Body of pancreas (tissue), 4 donors: ENCODE measurements around the gene ABCC4.

ENCODE experiments used
- POLR2A ChIP-seq, 3 donors: fragments of 450-650 bp; IDR thresholded peaks; one replicate each; pipeline ENCODE4 v1.6.1; 2016; ENCODE audit warnings: antibody characterized with exemption in 3 of 3, mild to moderate bottlenecking in 2 of 3
- TF ChIP-seq, protein P1 (sequence below), 7 experiments: fragments of 450-650 bp in 4 of 7; fragments of 200-600 bp in 3 of 7; sonication (generic) in 3 of 7; IDR thresholded peaks; one replicate each; pipeline ENCODE4 v1.5.1; 2016 to 2019; ENCODE audit warnings: antibody characterized with exemption in 7 of 7

DNA sequence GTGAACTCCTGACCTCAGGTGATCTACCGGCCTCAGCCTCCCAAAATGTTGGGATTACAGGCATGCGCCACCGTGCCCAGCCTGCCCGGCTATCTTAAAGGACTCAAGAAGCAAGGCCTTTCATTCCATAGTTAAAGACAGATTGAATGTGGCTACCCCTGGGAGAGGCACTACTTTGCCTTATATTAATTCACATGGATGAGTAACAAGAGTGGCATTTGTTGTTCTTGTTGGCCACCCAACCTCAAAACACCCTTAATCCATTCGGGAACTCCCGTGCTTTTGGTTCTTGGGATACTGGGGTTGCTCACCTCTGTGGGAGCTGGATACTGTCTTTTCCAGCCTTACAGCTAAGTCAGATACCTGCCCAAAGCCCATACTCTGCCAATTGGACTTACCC lies 34.4 kb upstream of the ABCC4 start:
- TF ChIP-seq, protein P1, sequence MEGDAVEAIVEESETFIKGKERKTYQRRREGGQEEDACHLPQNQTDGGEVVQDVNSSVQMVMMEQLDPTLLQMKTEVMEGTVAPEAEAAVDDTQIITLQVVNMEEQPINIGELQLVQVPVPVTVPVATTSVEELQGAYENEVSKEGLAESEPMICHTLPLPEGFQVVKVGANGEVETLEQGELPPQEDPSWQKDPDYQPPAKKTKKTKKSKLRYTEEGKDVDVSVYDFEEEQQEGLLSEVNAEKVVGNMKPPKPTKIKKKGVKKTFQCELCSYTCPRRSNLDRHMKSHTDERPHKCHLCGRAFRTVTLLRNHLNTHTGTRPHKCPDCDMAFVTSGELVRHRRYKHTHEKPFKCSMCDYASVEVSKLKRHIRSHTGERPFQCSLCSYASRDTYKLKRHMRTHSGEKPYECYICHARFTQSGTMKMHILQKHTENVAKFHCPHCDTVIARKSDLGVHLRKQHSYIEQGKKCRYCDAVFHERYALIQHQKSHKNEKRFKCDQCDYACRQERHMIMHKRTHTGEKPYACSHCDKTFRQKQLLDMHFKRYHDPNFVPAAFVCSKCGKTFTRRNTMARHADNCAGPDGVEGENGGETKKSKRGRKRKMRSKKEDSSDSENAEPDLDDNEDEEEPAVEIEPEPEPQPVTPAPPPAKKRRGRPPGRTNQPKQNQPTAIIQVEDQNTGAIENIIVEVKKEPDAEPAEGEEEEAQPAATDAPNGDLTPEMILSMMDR (IDR thresholded peaks at IDR 0.05) = no peak
- TF ChIP-seq POLR2A (IDR thresholded peaks at IDR 0.05) = no peak
